ENCODE results near the gene TRPC1. TPM values are rescaled to one million over a fixed set of nuclear protein-coding genes. Genes with fewer than 3 reads are reported as not detected.
"Not testable (repeated sequence)": the region's sequence is repeated elsewhere in the genome, so short reads cannot be mapped to it uniquely, and the experiment has no call there.

Gene TRPC1
- 1 to 10 TPM in 1 of 2 donors, under 1 TPM in 1; 0.76 to 2.5 TPM for total RNA-seq
- long read RNA-seq, partial matches to known transcripts = 0 of 1 reads
- long read RNA-seq, other reads (novel, unspliced or antisense) = 1 of 1 reads

DNA sequence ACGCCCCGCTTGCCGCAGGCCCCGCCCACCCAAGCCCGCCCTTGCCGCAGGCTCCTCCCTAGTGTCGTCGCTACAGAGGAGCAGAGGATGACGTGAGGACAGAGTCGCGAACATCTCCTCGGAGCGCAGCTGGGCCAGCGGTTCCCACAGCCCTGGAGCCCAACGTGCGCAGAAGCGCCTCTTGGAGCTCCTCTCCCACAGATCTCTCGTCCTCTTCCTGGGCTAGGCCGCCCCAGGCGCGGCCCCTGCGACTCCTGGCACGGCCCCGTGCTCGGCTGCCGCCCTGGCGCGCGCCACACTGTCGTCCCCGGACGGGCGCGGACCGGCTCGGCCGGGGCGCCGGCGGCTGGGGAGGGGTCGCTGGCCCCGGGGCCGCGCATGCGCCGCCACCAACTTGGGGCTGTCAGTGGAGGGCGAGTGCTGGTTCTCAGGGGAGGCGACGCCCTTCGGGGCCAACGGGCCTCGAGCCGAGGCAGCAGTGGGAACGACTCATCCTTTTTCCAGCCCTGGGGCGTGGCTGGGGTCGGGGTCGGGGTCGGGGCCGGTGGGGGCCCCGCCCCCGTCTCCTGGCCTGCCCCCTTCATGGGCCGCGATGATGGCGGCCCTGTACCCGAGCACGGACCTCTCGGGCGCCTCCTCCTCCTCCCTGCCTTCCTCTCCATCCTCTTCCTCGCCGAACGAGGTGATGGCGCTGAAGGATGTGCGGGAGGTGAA, at the start of gene TRPC1:
Gene TRPC1 (plus strand): TSS at position 67 of the 714 bp plus-strand sequence. CDS start 526 bp downstream, at position 593.
- peak; percentile 93 for ATAC-seq
- intact Hi-C loops (cut with DNase I, micrococcal nuclease) = no loop called here
- DNase-seq = peak; percentile 33 to 68

DNA sequence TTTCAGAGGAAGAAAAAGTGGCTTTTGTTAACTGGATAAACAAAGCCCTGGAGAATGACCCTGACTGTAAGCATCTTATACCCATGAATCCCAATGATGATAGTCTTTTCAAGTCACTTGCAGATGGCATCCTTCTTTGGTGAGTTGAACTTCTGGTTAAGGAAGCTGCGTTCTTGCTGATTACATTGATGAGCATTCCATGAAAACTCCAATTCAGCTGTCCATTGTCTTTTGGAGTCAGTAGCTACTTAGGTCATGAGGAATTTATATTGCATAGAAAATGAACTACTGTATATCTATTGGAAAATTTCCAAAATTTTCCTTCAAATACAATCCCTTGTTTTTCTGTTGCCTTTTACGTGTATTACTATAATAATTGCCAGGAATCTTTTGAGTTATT, 47.7 kb upstream of the TRPC1 start:
- ATAC-seq (peak; percentile 56), DNase-seq (no peak)
- intact Hi-C loops (cut with DNase I, micrococcal nuclease) = no loop called here

DNA sequence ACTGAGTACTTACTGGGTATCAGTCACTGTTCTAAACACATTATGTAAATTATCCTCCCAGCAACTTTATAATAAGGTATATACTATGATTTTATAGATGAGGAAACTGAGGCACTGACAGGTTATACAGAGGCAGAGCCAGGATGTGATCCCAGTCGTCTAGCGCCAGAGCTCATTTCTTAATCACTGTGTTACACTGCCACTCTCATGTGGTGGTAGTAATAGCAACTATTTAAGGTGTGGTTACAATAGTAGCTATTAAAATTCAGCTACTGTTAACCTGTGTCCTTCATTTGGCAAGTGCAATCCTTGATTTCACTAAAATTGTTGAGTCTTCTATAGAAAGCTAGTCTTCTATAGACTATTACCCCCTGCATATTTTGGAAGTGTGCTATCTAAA, 43.1 kb upstream of the TRPC1 start:
- intact Hi-C loops (cut with DNase I, micrococcal nuclease) = no loop called here
- ATAC-seq (peak; percentile 71), DNase-seq (no peak)

DNA sequence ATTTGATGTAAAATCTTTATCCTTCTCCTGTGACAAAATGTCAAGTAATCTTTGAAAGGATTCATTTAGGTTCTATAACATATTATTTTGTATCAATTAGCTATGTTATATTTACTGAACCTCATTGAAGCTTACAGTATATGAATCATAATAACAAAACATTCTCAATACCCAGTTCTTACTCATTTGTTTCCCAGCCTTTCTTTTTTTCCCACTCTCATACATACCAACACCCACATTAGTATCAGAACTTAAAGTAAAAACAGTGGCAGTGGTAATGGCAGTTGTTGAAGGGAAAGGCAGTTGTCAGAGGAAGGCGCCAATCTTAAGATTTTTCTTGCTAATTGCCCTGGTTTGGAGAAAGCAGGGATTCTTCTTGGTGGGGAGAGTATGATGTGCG, 33.2 kb upstream of the TRPC1 start:
- DNase-seq = no peak
- intact Hi-C loops (cut with DNase I, micrococcal nuclease) = no loop called here
- no peak for ATAC-seq

DNA sequence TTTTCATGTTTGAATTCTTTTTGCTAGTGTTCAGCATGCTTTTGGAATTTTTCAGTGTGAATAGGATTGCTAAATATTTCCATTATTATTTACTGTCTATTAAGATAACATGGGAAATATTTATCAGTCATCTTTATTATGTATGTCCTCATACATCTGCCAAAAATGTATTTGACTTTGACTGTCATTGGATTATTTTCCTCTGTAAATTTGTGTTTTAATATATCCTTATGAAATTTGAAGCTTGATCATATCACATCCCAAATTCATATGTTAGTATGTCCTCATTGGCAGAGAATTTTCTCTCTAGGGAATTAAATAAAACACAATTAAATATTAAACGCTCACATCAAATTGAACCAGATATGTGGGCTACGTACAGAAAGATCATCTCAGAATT, 32.3 kb upstream of the TRPC1 start:
- no peak for DNase-seq
- intact Hi-C loops (cut with DNase I, micrococcal nuclease) = no loop called here
- ATAC-seq = no peak

DNA sequence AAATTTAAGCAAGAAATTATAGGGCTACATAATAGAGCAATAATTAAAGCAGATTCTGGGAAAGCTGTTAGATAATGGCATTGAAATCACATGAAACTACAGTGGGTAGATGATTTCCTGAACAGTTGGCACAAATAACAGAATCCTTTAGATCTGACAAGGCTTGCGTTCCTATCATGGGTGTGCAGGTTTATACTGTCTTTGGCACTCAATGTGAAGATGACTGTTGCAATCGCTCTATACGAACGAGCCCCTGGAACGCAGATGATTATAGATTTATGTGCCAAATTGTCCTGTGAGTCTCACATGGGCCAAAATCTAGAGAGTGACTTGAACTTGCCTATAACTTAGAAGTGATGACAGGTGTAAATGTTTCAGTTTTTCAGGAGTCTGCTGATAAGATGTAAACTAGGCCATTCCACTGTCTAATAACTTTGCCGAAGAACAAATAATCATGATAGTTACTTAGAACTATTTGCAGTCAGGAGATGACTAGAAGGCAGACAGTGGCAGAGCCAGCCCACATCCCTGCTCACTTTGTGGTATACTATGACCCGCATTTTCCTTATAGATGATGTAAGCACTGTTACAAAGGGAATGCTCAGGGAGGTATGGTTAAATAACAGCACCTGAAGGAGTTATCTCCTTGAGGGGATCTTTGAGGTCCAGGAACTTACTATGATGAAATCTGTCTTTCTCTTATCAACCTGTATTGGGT, 30.5 kb upstream of the TRPC1 start:
- no peak for ATAC-seq
- intact Hi-C loops (cut with DNase I, micrococcal nuclease) = no loop called here
- DNase-seq = no peak

DNA sequence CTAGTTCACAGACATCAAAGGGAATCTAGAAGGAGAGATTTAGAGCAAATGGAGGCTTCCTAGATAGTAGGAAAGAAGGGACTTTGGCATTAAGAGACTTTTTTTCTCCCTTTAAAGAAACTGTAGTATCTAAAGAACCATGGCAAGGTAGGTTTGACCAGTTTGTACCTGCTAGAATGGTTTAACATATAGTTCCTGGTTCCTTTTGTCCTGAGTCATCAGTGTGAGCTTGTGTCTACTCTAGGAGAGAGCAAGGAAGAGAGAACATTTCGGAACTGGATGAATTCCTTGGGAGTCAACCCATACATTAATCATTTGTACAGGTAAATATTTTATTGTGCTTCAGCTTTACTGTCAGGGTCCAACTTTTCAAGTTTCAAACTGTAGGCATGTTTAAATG, 29.6 kb upstream of the TRPC1 start:
- DNase-seq = no peak
- peak; percentile 62 for ATAC-seq
- intact Hi-C loops (cut with DNase I, micrococcal nuclease) = no loop called here

DNA sequence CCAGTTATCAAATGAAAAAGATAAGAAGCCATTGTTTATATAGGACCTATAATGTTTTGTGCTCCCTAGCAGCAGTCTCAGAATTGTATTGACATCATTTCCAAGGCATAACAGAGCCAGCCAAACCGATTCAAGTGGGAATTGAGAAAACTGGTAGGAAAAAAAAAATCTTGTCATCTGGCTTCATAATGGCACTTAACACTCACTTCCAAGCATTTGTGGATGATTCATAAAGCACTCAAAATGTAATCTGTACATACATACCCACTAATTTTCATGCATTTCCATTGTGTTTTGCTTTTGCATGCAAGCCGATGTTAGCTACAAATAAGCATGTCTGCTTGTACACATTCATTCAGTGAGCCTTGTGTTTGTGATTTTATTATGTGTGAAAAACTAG, 18.6 kb upstream of the TRPC1 start:
- DNase-seq (no peak), ATAC-seq (no peak)
- intact Hi-C loops (cut with DNase I, micrococcal nuclease) = no loop called here

DNA sequence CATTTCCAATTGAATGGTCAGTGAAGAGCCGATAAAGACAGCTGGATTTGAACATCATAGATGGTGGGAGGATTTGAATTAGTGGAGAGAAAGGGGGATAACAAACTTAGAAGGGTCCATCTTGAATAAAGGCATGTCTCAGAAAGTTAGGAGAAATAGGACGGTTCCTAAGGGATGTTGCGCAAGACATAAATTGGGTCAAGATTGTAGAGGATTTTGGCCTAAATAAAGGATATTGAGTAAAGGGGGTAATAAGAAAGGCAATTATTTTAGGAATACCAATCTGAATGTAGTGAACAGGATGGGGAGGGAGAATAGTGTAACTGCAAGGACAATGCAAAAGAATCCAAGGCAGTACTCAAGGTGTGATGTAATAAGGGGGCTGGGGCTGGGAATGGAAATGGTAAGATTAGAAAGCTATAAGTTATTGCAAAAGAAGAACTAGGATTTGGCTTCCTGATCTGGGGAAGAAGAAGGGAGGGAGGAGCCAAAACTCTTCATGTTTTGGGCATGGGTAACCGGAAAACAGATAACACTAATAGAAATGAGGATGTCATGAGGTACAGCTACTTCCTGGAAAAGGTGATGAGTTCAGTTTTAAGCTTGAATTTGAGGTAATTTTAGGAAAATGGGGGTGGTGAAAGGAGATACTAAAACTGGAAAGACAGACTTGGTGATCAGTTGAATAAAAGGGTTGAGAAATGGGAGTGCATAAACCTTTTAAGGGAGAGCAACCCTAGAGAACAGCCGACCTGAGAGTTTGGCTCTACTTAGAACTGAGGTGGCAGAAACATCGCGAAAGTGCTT, 17.3 kb upstream of the TRPC1 start:
- intact Hi-C loops (cut with DNase I, micrococcal nuclease) = no loop called here
- DNase-seq (no peak), ATAC-seq (no peak)

DNA sequence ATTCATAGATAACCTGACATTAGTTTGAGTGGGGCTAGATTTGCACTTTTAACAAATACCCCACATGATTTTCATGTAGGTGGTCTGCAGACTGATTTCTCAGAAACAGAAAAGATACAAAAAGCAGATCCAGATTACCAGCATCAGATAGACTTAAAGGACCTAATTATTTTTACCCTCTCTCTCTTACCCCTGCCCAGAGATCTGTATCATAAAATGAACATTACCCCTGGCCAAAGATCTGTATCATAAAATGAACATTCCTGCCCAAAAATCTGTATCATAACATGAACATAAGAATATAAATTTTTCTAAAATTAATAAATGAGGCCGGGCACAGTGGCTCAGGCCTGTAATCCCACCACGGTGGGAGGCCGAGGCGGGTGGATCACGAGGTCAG, 14.6 kb upstream of the TRPC1 start:
- intact Hi-C loops (cut with DNase I, micrococcal nuclease) = no loop called here
- no peak for ATAC-seq
- DNase-seq = no peak

DNA sequence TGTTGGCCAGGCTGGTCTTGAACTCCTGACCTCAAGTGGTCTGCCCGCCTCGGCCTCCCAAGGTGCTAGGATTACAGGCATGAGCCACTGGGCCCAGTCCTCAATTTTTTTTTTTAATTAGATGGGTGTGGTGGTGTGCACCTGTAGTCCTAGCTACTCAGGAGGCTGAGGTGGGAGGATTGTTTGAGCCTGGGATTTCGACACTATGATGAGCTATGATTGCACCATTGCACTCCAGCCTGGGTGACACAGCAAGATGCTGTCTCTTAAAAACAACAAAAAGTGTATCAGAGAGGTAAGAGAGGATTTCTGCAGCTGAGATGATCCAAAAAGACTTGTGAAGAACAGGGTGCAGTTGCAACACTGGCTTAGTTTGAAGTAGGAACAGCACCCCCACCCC, 9.0 kb upstream of the TRPC1 start:
- ATAC-seq = peak; percentile 14
- intact Hi-C loops (cut with DNase I, micrococcal nuclease); DNase-seq: not testable (repeated sequence)

DNA sequence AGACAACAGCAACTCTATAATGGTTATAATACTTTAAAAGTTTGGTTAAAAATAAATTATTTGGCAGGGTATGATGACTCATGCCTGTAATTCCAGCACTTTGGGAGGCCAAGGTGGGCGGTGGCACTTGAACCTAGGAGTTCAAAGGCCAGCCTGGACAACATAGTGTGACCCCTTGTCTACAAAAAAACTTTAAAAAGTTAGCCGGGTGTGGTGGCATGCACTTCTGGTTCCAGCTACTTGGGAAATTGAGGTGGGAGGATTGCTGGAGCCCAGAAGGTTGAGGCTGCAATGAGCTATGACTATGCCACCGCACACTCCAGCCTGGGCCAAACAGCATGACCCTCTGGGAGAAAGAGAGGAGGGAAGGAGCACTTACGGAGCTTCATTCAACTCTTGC, 7.7 kb upstream of the TRPC1 start:
- DNase-seq = no peak
- peak; percentile 35 for ATAC-seq
- intact Hi-C loops (cut with DNase I, micrococcal nuclease) = no loop called here

DNA sequence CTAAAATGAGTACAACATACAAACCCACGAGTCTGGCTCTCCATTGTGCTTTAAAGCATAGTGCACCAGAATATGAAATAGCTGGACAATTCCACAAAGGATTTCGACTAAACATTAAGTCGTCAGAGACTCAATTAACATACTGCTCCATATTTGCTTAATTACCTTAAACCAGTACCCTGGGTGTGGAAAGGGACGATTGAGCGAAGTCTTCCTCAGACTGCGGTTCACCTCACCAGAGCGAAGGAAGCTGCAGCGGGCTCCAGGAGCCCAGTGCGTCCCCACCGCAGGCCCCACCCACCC, 218 bp upstream of the TRPC1 start:
- DNase-seq (peak in 1 of 2 donors; percentile 62), ATAC-seq (no peak)
- intact Hi-C loops (cut with DNase I, micrococcal nuclease) = no loop called here

DNA sequence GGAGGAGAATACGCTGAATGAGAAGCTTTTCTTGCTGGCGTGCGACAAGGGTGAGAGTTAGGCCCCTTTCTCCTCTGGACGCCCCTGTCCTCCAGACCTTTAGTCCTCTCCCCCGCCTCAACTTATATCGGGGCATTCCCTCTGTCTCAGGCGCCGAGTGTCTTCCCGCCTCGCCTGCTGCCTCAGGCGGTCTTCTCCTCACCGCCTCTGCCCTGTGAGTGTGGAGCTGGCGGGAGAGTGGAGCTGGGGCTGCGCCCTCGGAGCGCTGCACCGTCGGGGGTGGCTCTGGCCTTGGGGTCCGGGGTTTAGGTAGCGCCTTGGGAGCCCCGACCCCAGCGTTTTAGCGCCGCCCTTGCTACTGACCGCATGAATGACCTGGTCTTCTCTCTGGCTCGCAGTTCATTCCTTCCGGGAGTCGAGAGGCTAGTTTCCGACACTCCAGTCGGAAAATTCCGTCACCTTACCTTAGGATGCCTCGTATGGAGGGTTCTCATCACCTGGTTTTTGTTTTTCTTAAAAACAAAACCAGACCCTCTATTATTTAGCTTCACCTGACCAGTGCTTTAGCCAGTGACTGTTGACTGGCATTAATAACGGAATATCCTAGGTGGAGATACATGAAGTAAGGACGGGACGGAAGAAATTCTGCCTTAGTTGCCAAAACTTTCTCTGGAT, 985 bp downstream of the TRPC1 start:
- DNase-seq (peak; percentile 26 to 33), ATAC-seq (peak; percentile 31)
- intact Hi-C loops (cut with DNase I, micrococcal nuclease) = no loop called here

DNA sequence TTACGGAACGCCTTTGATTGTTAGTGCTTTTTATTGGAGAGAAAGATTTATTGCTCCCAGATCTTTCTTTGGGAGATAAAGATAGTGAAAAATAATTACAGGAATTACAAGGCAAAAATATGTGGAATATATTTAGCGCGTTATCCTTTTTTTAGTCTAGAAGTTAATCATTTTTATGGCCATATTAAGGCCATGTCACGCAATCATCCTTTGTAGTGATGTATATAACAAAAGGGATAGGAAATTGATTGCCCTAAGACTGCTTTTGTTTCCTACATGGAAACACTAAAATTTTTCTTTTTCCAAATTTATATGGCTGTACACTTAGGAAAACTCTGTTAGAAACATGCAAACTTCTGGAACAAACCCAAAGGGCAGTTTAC, 1.5 kb downstream of the TRPC1 start:
- ATAC-seq = no peak
- intact Hi-C loops (cut with DNase I, micrococcal nuclease) = no loop called here
- DNase-seq = no peak

DNA sequence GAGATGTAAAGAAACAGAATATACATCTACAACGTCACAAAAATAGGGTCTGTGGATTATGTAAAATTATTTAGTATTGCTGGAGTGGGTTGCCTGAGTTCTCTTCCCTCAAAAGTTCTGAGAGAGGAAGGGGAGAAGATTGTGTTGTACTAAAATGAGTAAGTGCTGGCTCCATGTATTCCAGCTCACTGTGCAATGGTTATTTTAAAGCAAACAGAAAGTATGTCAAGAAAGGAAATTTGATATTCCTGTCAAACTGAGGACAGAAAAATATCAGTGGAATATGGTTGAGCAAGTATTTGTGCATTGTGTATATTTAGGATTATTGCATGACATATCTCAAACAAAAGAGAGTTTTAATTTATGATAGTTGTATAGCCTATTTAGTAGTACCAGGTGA, 2.2 kb downstream of the TRPC1 start:
- no peak for ATAC-seq
- intact Hi-C loops (cut with DNase I, micrococcal nuclease) = no loop called here
- DNase-seq = no peak

DNA sequence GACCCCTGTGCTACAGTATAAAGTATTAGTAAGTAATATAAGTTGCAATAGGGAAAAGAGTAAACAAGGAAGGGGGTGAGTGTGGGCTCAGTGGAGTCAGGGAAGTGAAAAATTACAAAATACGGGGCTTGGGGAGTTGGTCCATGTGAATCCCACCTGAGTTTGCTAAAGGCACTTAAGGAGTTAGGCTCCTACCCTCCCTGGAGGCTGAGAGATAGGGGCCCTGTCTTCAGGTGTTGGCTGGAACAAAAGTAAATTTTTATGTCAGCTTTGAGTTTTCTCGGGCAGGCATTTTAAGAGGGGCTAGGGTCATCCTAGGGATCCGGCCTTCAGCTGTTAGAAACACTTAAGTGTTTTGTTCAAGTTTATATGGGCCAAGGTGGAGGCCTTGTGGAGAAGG, 8.2 kb downstream of the TRPC1 start:
- intact Hi-C loops (cut with DNase I, micrococcal nuclease) = no loop called here
- no peak for ATAC-seq
- no peak for DNase-seq

DNA sequence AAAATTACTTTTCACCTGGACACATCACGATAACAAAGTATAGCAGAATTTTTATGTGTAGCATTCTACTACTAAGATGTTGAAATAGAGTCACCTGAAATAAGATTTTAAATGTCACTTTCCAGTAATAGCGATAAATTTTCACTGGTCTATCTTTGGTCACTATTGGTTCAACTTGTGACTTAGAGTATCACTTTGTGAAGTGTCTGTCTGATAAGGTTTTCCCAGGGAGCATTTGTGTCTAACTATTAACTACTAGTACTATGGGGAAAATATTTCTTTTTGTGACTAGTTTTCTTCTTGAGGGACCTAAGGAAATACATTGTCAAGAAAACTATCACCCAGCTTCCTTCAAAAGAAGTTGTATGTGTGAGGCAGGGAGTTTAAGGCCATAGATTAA, 11.0 kb downstream of the TRPC1 start:
- DNase-seq (no peak), ATAC-seq (no peak)
- intact Hi-C loops (cut with DNase I, micrococcal nuclease) = no loop called here

DNA sequence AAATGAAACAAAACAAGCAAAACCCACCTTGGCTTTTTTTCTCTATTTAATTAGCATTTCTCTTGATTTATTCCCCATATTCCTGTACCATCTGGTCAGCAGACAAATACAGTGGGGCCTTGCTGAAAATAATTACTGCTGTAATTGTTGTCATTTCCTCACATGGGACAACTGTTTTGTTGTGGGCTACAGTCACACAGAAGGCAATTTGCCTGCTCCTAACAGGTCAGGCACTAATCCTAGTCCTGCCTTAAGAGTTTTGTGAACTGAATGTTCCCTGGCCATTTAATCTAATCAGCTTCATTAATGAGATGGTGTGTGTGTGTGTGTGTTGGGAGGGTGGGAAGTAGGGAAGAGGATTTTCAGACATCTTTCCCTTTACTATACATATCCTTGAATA, 11.6 kb downstream of the TRPC1 start:
- intact Hi-C loops (cut with DNase I, micrococcal nuclease) = no loop called here
- no peak for ATAC-seq
- no peak for DNase-seq
